Left forelimb (tissue), 1 donor: ENCODE measurements around the gene HOXB5.

Source experiments
- DNase-seq: peaks from one replicate; pipeline ENCODE4 v3.0.0-alpha.2; 2018; ENCODE audit warnings: low spot score

The HOXB5 gene

DNA sequence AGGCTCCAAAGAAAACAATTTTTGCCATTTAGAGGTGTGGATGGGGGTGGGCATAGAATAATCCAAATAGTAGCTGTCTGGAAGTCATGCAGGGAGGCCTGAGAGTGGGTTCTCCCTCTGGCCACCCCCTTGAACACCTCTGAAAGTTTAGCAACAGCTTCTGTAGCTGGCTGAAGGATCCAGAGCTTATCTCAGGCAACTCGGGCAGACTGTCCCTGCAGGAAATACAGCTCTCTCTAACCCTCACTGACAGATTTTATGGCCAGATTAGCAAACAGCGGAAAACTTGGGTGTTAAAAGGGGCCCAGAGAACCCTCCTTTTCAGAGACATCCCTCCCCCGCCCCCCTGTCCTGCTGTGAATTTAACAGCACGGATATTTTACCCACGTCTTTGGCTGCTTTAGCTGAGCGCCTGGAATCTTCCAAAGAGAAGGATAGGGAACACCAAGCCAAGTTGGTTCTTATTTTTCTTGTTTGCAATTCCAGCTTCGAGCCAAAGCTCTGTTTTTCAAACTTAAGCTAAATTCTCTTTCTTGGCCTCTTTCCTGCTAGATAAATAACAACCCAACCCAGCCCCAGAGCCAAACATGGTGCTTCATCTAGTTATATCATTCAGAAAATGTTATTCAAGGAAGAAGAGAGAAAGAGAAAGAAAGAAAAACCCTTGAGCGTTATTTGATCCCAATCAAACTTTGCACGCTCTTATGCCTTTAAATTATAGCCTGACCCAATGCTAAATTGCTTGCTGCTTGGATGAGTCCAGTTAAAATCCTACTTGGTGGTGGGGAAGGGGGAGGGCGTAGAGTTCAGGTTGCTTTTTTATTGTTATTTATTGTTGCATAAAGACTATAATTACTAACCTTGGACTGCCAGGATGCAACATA lies 46.4 kb downstream of the HOXB5 start:
- no peak for DNase-seq

DNA sequence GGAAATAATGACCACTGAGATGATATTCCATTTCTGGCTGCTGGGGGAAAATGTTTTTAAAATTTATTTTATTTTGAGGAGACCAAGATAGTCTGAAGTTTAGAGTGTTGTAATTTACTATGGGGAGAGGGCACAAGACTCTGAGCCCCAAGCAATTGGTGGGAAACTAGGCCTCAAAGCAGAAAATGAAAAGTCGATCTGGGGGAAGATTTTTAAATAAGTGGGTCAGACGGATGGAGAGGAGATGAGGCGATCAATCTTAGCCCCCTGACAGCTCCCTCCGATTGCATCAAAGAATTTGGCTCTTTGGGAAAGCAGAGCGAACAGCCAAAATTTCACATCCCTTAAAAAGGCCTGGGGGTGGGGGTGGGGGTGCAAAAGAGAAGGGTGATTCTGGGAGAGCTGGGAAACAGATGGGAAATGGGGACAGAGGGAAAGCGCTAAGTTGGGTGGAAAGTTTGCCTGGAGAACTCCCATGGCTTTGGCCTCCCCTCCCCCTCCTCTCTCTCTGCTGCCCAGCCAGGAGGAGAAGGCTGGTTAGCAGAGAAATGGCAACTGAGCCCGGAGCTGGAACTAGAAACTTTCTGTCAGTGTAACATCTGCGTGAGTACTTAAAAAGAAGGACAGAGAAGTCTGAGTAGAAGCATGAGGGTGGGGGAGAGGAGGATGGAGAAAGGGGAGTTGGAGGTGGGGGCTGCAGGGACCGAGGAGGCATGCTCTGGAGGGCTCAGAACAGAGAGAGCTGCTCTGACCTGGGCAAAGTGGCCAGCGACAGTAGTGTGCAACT lies 47.2 kb downstream of the HOXB5 start:
- DNase-seq, result no peak

- DNase-seq, result no peak
These were observed 48.0 kb downstream of the HOXB5 start for GRCh38 chr17:48545539-48545938.

DNA sequence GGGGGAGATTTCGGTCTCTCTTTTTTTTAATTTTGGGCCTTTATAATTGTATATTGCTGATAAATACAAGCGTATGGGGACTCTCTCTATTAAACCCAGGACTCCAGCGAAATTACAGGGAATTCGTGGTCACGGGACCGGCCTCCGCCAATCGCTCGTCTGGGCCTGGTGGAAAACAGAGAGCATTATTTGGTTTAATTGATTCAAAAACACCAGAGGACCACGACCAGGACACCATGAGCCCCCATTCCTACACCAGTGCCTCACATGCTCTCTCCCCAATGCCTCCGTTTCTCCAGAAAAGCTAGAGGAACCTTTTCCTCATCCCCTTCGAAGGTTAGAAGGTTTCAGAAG lies 48.6 kb downstream of the HOXB5 start, which contains the start of gene HOXB2:
Gene HOXB2, minus strand, starts transcription at position 88 of the 354 bp plus-strand sequence. CDS start 198 bp downstream, outside the sequence.
- no peak for DNase-seq

DNA sequence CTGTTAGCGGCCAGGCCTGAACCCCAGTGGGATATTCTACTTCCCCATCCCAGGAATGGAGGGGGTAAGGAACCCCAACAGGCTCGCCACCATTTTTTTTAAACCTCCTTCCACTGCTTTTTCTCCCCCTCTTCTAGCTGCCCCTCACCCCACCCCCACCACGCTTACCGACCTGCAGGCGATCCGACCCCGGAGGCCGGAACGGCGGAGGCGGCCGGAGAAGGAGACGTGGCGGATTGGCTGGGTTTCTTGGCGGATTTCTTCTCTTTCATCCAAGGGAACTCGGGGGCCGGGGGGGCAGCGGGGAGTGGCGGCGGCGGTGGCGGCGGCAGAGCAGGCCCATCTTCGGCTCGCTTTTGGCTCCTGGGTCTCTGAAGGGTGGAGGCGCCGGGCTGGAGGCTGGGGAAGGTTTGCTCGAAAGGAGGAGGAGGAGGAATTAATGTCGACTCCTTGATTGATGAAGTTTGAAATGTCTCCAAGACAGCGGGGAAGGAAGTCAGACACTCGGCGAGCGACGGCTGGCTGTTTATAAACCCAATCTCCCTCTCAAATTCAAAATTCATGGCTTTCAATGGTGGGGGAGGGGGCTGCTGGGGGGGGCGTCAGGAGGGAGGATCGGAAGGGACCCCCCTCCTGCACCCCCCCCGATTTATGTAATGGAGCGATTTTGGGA lies 49.1 kb downstream of the HOXB5 start:
- DNase-seq, result peak; percentile 83

DNA sequence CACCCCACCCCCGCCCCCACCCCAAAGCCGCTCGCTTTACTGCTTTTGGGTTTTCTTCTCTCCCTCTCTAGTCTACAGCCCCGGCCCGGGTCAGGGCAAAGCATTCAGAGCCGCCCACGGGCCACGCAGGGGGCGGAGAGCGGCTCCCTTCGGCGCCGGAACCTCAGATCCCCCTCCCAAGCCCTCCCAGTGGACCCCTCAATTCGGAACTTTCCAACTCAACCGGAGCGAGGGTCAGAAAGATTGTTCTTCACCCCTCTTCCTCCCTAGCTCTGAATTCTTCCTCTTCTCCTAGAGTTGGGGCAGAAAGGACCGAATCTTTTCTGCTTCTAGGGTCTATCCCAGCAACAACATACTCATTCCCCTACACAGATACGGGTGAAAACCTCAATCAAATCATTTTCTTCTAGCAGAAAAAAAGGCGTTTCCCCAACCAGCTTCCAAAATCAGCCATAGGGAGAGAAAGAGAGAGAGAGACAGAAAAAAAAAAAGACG lies 49.7 kb downstream of the HOXB5 start:
- no peak for DNase-seq

DNA sequence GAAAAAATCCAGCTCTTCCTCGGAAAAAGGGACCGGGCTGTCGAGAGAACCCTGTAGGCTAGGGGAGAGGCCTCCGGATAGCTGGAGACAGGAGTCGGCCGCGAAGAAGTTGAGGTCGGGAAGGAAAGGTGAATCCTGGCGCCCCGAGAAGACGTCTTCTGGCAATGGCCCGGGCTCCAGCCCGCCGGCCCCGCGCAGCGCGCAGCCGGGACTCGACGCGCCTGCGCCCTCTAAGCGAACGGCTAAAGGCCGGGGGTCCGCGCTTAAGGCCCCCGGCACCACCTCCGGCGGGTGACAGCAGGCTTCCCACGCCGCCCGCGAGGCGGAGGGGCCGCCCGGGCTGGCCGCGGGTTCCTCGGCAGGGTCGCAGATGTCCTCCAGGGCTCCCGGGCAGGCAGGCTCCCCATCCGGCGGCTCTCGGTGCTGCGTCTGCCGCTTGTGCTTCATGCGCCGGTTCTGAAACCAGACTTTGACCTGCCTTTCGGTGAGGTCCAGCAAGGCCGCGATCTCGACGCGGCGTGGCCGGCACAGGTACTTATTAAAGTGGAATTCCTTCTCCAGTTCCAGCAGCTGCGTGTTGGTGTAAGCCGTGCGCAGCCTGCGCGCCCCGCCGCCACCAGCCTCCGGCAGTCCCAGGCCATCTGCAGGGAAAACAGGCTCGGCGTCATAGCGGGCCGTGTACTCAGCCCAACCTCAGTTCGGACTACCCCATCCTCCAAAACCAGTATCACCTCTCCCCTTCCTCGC lies 50.3 kb downstream of the HOXB5 start:
- peak; percentile 72 for DNase-seq

- DNase-seq, result no peak
These were observed 50.9 kb downstream of the HOXB5 start for GRCh38 chr17:48542698-48543106.

GRCh38 chr17:48542114-48542656 lies 51.4 kb downstream of the HOXB5 start:
- DNase-seq, result no peak

- DNase-seq, result peak; percentile 84
These were observed 51.9 kb downstream of the HOXB5 start for GRCh38 chr17:48541577-48542113.
